ENCODE measurements around the gene FCRL6.

Gene FCRL6

DNA sequence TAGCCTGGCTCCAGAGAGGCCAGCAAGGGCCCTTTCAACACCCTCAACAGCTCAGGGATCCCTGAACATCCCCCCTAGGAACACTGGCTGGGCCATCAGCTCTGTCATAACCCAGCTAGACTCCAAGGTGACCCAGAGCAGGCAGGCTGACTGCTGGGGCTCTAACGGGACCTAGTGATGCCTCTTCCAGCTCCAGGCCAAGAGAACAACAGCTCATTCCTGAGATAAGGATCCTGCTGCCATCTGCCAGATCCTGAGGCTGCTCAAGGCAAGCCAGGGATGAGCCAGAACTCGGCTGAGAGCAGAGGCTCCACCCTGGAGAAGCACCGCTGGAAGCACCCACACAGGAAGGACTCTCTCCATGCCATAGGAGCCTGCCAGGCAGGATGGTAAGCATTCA, 58.3 kb downstream of the FCRL6 start:
- Histone ChIP-seq H4K20me1 (ENCODE audit: control insufficient read depth, insufficient read depth, low read depth, low read length) (no peaks in the 10 kb centered on the region), H3K4me1 (ENCODE audit: control insufficient read depth, low read length) (no peaks in the 10 kb centered on the region), H3K9me2 (replicated peaks; ENCODE audit: control insufficient read depth, low read length) (no peaks in the 10 kb centered on the region), H3K36me3 (ENCODE audit: control insufficient read depth, low read length) (no peaks in the 10 kb centered on the region), H3K79me2 (ENCODE audit: control insufficient read depth, low read length) (no peaks in the 10 kb centered on the region), H3F3A (ENCODE audit: control insufficient read depth, insufficient read depth) (no peaks in the 10 kb centered on the region), H3K4me2 (ENCODE audit: low read length) (no peak overlapping the region), H3K27ac (ENCODE audit: low read depth, low read length) (no peak overlapping the region), H3K9me3 (ENCODE audit: control insufficient read depth, insufficient read depth, low read length) (no peaks in the 10 kb centered on the region), H3K4me3 (ENCODE audit: low read length) (no peak overlapping the region), H3K27me3 (ENCODE audit: control insufficient read depth, low read length) (peaks cover 4% of the 10 kb centered on the region)
- TF ChIP-seq EZH2phosphoT487 (IDR thresholded peaks at IDR 0.05; ENCODE audit: borderline replicate concordance, low read length) (no peak), CTCF (IDR thresholded peaks at IDR 0.05; ENCODE audit: low read depth, low read length, poor library complexity, severe bottlenecking) (no peak)

DNA sequence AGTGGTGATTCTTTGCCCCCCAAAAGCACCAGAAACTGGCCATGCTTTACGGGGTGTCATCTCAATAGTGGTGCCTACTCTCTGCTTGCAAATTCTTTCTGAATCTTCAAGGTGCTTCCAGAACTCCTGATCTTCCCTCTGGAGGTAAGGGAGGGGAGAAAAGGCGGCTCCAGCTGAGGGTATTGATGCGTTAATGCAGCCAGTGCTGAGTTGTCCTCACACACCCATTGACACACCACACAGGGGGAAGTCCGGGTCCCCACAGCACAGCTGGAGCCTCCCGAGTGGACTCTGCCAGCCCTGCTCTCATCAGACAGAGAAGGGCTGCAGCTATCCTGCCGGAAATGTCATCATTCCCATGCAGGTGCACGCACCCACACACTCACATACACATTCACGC, 59.1 kb downstream of the FCRL6 start:
- Histone ChIP-seq H3F3A (ENCODE audit: control insufficient read depth, insufficient read depth) (no peaks in the 10 kb centered on the region), H3K4me2 (ENCODE audit: low read length) (no peak overlapping the region), H3K36me3 (ENCODE audit: control insufficient read depth, low read length) (no peaks in the 10 kb centered on the region), H3K9me3 (ENCODE audit: control insufficient read depth, insufficient read depth, low read length) (no peaks in the 10 kb centered on the region), H3K27ac (ENCODE audit: low read depth, low read length) (no peak overlapping the region), H3K4me1 (ENCODE audit: control insufficient read depth, low read length) (no peaks in the 10 kb centered on the region), H3K27me3 (ENCODE audit: control insufficient read depth, low read length) (0 out of 2 replicates have a peak, but pooled peaks cover 3% of the 10 kb centered on the region), H4K20me1 (ENCODE audit: control insufficient read depth, insufficient read depth, low read depth, low read length) (no peaks in the 10 kb centered on the region), H3K79me2 (ENCODE audit: control insufficient read depth, low read length) (no peaks in the 10 kb centered on the region), H3K9me2 (replicated peaks; ENCODE audit: control insufficient read depth, low read length) (no peaks in the 10 kb centered on the region), H3K4me3 (ENCODE audit: low read length) (no peak overlapping the region)
- TF ChIP-seq EZH2phosphoT487 (IDR thresholded peaks at IDR 0.05; ENCODE audit: borderline replicate concordance, low read length) = no peak
- no peak for TF ChIP-seq CTCF (IDR thresholded peaks at IDR 0.05; ENCODE audit: low read depth, low read length, poor library complexity, severe bottlenecking)

DNA sequence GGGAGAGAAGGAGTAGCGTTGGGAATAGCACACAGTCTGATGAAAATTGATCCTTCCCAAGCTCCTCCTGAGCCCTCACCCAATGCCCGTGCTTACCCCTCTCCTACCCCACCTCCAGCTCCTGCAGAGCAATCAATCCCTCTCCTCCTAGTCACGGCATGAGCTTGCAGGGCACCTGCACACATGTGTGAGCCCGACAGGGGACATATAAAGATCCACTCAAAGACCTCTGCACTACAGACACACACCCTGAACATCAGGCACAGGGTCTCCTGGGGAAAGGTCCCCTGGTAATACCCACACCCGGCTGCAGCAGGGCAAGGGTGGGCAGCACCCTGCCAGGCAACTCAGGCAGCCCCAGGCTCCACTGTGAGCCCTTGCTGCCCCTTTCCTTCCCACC, 59.9 kb downstream of the FCRL6 start:
- H3K4me1 ChIP-seq (ENCODE audit: control insufficient read depth, low read length) = no peaks in the 10 kb centered on the region
- no peaks in the 10 kb centered on the region for H3F3A ChIP-seq (ENCODE audit: control insufficient read depth, insufficient read depth)
- no peak for TF ChIP-seq EZH2phosphoT487 (IDR thresholded peaks at IDR 0.05; ENCODE audit: borderline replicate concordance, low read length)
- TF ChIP-seq CTCF (IDR thresholded peaks at IDR 0.05; ENCODE audit: low read depth, low read length, poor library complexity, severe bottlenecking) = no peak
- peaks cover 7% of the 10 kb centered on the region; the same call in 1 of the 2 replicates for H3K27me3 ChIP-seq (ENCODE audit: control insufficient read depth, low read length)
- no peaks in the 10 kb centered on the region for H4K20me1 ChIP-seq (ENCODE audit: control insufficient read depth, insufficient read depth, low read depth, low read length)
- H3K9me2 ChIP-seq (replicated peaks; ENCODE audit: control insufficient read depth, low read length) = no peaks in the 10 kb centered on the region
- H3K36me3 ChIP-seq (ENCODE audit: control insufficient read depth, low read length) = no peaks in the 10 kb centered on the region
- no peak overlapping the region for H3K4me2 ChIP-seq (ENCODE audit: low read length)
- H3K79me2 ChIP-seq (ENCODE audit: control insufficient read depth, low read length) = no peaks in the 10 kb centered on the region
- H3K27ac ChIP-seq (ENCODE audit: low read depth, low read length) = no peak overlapping the region
- H3K4me3 ChIP-seq (ENCODE audit: low read length) = no peak overlapping the region
- no peaks in the 10 kb centered on the region for H3K9me3 ChIP-seq (ENCODE audit: control insufficient read depth, insufficient read depth, low read length)

DNA sequence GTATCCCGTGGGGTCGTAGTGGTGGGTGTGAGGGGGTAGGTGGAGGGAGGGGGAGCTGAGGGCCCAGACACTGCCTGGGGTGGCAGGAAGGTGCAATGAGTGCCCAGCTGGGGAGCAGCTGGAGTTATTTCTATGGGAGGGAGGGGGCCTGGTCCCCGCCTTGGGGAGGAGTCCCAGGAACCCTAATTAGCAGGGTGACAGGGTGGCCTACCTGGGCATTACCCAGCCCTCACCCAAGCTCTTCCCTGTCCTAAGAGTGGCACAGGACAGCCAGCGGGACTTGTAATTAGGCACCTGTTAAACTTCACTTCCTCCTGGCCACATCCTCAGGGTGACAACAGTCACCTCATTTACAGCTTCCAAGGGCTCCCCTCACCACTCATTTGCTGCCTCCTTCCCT, 60.4 kb downstream of the FCRL6 start, which contains the start of gene VSIG8:
Gene VSIG8 (minus strand): TSS at position 101 of the 400 bp plus-strand sequence. CDS start 136 bp downstream, outside the sequence.
- no peak within 1 kb of the TSS for H3K27ac ChIP-seq (ENCODE audit: low read depth, low read length)
- H3K9me2 ChIP-seq (replicated peaks; ENCODE audit: control insufficient read depth, low read length) = no peaks in the 10 kb centered on the region
- H3K4me3 ChIP-seq (ENCODE audit: low read length) = no peak within 1 kb of the TSS
- H3K4me1 ChIP-seq (ENCODE audit: control insufficient read depth, low read length) = no peaks in the 10 kb centered on the region
- H3K27me3 ChIP-seq (ENCODE audit: control insufficient read depth, low read length) = peaks cover 9% of the 10 kb centered on the region; the same call in 1 of the 2 replicates
- H3F3A ChIP-seq (ENCODE audit: control insufficient read depth, insufficient read depth) = no peaks in the 10 kb centered on the region
- no peaks in the 10 kb centered on the region for H4K20me1 ChIP-seq (ENCODE audit: control insufficient read depth, insufficient read depth, low read depth, low read length)
- TF ChIP-seq CTCF (IDR thresholded peaks at IDR 0.05; ENCODE audit: low read depth, low read length, poor library complexity, severe bottlenecking) (no peak), EZH2phosphoT487 (IDR thresholded peaks at IDR 0.05; ENCODE audit: borderline replicate concordance, low read length) (no peak)
- no peak within 1 kb of the TSS for H3K4me2 ChIP-seq (ENCODE audit: low read length)
- H3K36me3 ChIP-seq (ENCODE audit: control insufficient read depth, low read length) = no peaks in the 10 kb centered on the region
- H3K79me2 ChIP-seq (ENCODE audit: control insufficient read depth, low read length) = no peaks in the 10 kb centered on the region
- no peaks in the 10 kb centered on the region for H3K9me3 ChIP-seq (ENCODE audit: control insufficient read depth, insufficient read depth, low read length)
